Suppressor macrophage treated with lipopolysaccharide for 4 hours (primary cell): ENCODE results near the gene POMT2.
A peak's percentile ranks its signal among the peaks of the same experiment; 100 is the strongest.
"Not testable (repeated sequence)": the region's sequence is repeated elsewhere in the genome, so short reads cannot be mapped to it uniquely, and the experiment has no call there.

Experiments
- DNase-seq: peaks from one replicate; pipeline ENCODE4 v3.0.0-alpha.2; 2020

Gene POMT2

GRCh38 chr14:77320238-77320935, at the start of gene POMT2:
Gene POMT2, minus strand, starts transcription at chr14:77320883. Its CDS starts 202 bp downstream, at chr14:77320681.
- peak; percentile 95 for DNase-seq

GRCh38 chr14:77369285-77369684, 48.6 kb upstream of the POMT2 start:
- DNase-seq: no peak

- no peak for DNase-seq
Measured at GRCh38 chr14:77364146-77364545, 43.5 kb upstream of the POMT2 start.

GRCh38 chr14:77359626-77360025, 38.9 kb upstream of the POMT2 start:
- no peak for DNase-seq

GRCh38 chr14:77356899-77357298, 36.2 kb upstream of the POMT2 start:
- no peak for DNase-seq

GRCh38 chr14:77355811-77356210, 35.1 kb upstream of the POMT2 start:
- DNase-seq: no peak

- no peak for DNase-seq
Measured at GRCh38 chr14:77353469-77354141, 32.9 kb upstream of the POMT2 start.

GRCh38 chr14:77347751-77348150, 27.1 kb upstream of the POMT2 start:
- peak; percentile 83 for DNase-seq

GRCh38 chr14:77346495-77346894, 25.8 kb upstream of the POMT2 start:
- DNase-seq: no peak

- no peak for DNase-seq
Measured at GRCh38 chr14:77344377-77344996, 23.8 kb upstream of the POMT2 start.

- no peak for DNase-seq
Measured at GRCh38 chr14:77343662-77344061, 23.0 kb upstream of the POMT2 start.

GRCh38 chr14:77342726-77343397, 22.2 kb upstream of the POMT2 start:
- DNase-seq: no peak

- DNase-seq: no peak
Measured at GRCh38 chr14:77340389-77340788, 19.7 kb upstream of the POMT2 start.

GRCh38 chr14:77339407-77339806, 18.7 kb upstream of the POMT2 start:
- DNase-seq: no peak

GRCh38 chr14:77338302-77338701, 17.6 kb upstream of the POMT2 start:
- no peak for DNase-seq

- no peak for DNase-seq
Measured at GRCh38 chr14:77337880-77338279, 17.2 kb upstream of the POMT2 start.

GRCh38 chr14:77337255-77337654, 16.6 kb upstream of the POMT2 start:
- not testable (repeated sequence) for DNase-seq

- DNase-seq: no peak
Measured at GRCh38 chr14:77335576-77335975, 14.9 kb upstream of the POMT2 start.

- no peak for DNase-seq
Measured at GRCh38 chr14:77329872-77330271, 9.2 kb upstream of the POMT2 start.

- DNase-seq: no peak
Measured at GRCh38 chr14:77327111-77327510, 6.4 kb upstream of the POMT2 start.

- DNase-seq: no peak
Measured at GRCh38 chr14:77325746-77326094, 5.0 kb upstream of the POMT2 start.

- DNase-seq: no peak
Measured at GRCh38 chr14:77324816-77325745, 4.4 kb upstream of the POMT2 start.

- no peak for DNase-seq
Measured at GRCh38 chr14:77324289-77324688, 3.6 kb upstream of the POMT2 start.
